K562 (cell line): ENCODE data around the gene GFI1. TPM values are rescaled to one million over a fixed set of nuclear protein-coding genes. Genes with fewer than 3 reads are reported as not detected.
A peak's percentile ranks its signal among the peaks of the same experiment; 100 is the strongest.

Source experiments
- ARID3A ChIP-seq: IDR thresholded peaks from 2 replicates; pipeline ENCODE4 v1.6.1; 2012; ENCODE audit warnings: low read depth, low read length, improper control_type of control experiment, borderline replicate concordance
- E2F3 ChIP-seq: fragments of 250-450 bp; sonication (Bioruptor Pico); IDR thresholded peaks from 2 replicates; pipeline ENCODE4 v1.4.0; 2020; ENCODE audit warnings: mild to moderate bottlenecking
- ELF4 ChIP-seq: fragments of 450-650 bp; formaldehyde crosslinking; IDR thresholded peaks from 2 replicates; pipeline ENCODE4 v1.4.0; 2022; ENCODE audit warnings: missing genetic modification characterization
- ETS1 ChIP-seq: conservative IDR thresholded peaks from 2 replicates; pipeline ENCODE4 v1.6.1; 2011; ENCODE audit warnings: low read depth, mild to moderate bottlenecking, low read length; ENCODE audit not compliant: control insufficient read depth
- FOSL1 ChIP-seq: fragments of 200-800 bp; sonication (Bioruptor generic); conservative IDR thresholded peaks from 2 replicates; pipeline ENCODE4 v1.6.1; 2016; ENCODE audit warnings: missing genetic modification characterization, missing compliant biosample characterization
- PKNOX1 ChIP-seq: fragments of 450-650 bp; IDR thresholded peaks from 2 replicates; pipeline ENCODE4 v1.6.1; 2016
- RBFOX2 ChIP-seq: fragments of 200-400 bp; formaldehyde crosslinking; IDR thresholded peaks from 2 replicates; pipeline ENCODE4 v1.6.1; 2017; ENCODE audit warnings: low read depth, mild to moderate bottlenecking, low read length, moderate library complexity
- SNIP1 ChIP-seq: fragments of 450-650 bp; IDR thresholded peaks from 2 replicates; pipeline ENCODE4 v1.7.1; 2017; ENCODE audit warnings: low read depth, mild to moderate bottlenecking
- SOX6 ChIP-seq: fragments of 450-650 bp; IDR thresholded peaks from 2 replicates; pipeline ENCODE4 v1.6.1; 2014; ENCODE audit warnings: mild to moderate bottlenecking
- polyA plus RNA-seq, 8 experiments: library from polyadenylated mRNA; depleted of rRNA in 4 of 8; stranded (reverse) in 5 of 8; unstranded in 3 of 8; fragments of >200 nt; fragmentation: Nextera tagmentation in 2 of 8; fragmentation: Illumina TruSeq in 1 of 8; extraction: Ambion mirVana in 2 of 8; extraction: Trizol in 1 of 8; gene quantifications; 2 replicates each; pipeline versions ENCODE4 v1.2.1 to v1.2.3, GENCODE V29; 2011 to 2014; ENCODE audit warnings: inconsistent platforms in 1 of 8, missing spikeins in 1 of 8
- total RNA-seq, 7 experiments: library from RNA; depleted of rRNA in 6 of 7; stranded (reverse); fragments of >200 nt in 6 of 7; fragmentation: Illumina TruSeq in 2 of 7; extraction: Trizol in 2 of 7; gene quantifications; 2 replicates each; pipeline versions ENCODE4 v1.2.1 to v1.2.3, GENCODE V29; 2011 to 2021; ENCODE audit warnings: low replicate concordance in 1 of 7
- TF ChIP-seq, protein P1 (sequence below), 2 experiments: fragments of 450-650 bp in 1 of 2; sonication (generic) in 1 of 2; formaldehyde crosslinking in 1 of 2; IDR thresholded peaks; 2 replicates each; pipeline versions ENCODE4 v1.7.1 to v1.9.0; 2016 to 2022; ENCODE audit warnings: inconsistent platforms in 1 of 2, mild to moderate bottlenecking in 1 of 2, missing genetic modification reagents in 1 of 2
- TF ChIP-seq, protein P2 (sequence below): fragments of 250-450 bp; sonication (Bioruptor Pico); IDR thresholded peaks from 2 replicates; pipeline ENCODE4 v1.4.0; 2020; ENCODE audit warnings: mild to moderate bottlenecking

Gene GFI1
- total and polyA plus RNA-seq, 9 of the 15 experiments (the other 6 are each of a cell fraction or from before 2014, with no cell fraction given) = 0.07 to 0.93 (median 0.46) TPM

DNA sequence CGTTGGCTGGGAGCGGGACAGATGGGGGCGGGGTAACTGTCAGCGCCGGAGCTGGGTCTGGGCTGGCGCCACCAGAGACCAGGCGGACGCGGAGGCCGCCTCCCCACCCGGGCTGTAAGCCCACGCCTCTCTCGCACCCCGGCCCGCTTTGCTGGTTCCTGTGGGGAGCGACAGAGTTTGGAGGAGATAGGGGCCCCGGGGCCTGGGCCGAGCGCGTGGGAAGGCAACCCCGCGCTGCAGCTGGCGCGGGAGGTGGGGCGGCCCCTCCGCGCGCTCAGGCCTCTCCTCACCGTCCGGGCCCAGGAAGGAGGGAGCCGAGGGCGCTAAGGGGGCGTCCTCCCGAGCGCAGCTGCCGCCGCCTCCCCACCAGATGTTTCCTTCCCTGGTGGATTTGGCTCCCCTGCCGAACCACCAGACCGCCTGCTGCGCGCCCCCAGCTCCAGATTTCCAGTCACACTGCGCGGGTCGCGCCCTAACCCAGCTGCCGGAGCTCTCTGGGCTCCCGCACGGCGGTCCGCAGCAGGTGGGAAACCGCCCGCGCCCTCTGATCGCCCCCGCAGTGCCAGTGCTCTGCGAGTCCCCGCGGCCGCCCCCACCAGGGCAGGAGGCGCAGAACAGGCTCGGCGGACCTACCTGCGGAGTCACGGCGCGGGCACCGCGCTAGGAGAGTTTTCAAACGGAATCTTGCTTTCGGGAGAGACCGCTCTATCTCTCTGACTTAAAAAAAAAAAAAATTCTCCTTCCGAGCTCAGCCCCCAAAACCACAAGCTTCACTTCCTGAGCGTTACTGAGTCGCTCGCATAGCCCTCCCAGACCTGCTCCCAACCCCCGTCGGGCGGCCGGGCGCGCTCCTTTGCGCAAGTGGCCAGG lies 1.1 kb downstream of the GFI1 start (continued):
- TF ChIP-seq, protein P1, sequence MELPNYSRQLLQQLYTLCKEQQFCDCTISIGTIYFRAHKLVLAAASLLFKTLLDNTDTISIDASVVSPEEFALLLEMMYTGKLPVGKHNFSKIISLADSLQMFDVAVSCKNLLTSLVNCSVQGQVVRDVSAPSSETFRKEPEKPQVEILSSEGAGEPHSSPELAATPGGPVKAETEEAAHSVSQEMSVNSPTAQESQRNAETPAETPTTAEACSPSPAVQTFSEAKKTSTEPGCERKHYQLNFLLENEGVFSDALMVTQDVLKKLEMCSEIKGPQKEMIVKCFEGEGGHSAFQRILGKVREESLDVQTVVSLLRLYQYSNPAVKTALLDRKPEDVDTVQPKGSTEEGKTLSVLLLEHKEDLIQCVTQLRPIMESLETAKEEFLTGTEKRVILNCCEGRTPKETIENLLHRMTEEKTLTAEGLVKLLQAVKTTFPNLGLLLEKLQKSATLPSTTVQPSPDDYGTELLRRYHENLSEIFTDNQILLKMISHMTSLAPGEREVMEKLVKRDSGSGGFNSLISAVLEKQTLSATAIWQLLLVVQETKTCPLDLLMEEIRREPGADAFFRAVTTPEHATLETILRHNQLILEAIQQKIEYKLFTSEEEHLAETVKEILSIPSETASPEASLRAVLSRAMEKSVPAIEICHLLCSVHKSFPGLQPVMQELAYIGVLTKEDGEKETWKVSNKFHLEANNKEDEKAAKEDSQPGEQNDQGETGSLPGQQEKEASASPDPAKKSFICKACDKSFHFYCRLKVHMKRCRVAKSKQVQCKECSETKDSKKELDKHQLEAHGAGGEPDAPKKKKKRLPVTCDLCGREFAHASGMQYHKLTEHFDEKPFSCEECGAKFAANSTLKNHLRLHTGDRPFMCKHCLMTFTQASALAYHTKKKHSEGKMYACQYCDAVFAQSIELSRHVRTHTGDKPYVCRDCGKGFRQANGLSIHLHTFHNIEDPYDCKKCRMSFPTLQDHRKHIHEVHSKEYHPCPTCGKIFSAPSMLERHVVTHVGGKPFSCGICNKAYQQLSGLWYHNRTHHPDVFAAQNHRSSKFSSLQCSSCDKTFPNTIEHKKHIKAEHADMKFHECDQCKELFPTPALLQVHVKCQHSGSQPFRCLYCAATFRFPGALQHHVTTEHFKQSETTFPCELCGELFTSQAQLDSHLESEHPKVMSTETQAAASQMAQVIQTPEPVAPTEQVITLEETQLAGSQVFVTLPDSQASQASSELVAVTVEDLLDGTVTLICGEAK (IDR thresholded peaks at IDR 0.05) = no peak
- TF ChIP-seq, protein P1 (CRISPR knock-in tag; IDR thresholded peaks at IDR 0.05) = no peak
- TF ChIP-seq ARID3A = no peak
- no peak for TF ChIP-seq ELF4
- no peak for TF ChIP-seq SNIP1
- no peak for TF ChIP-seq FOSL1 (tag)
- TF ChIP-seq ETS1 = 0 out of 2 replicates have a peak, but pooled peaks have one; percentile 16
- TF ChIP-seq RBFOX2 = peak; percentile 49
- TF ChIP-seq, protein P2, sequence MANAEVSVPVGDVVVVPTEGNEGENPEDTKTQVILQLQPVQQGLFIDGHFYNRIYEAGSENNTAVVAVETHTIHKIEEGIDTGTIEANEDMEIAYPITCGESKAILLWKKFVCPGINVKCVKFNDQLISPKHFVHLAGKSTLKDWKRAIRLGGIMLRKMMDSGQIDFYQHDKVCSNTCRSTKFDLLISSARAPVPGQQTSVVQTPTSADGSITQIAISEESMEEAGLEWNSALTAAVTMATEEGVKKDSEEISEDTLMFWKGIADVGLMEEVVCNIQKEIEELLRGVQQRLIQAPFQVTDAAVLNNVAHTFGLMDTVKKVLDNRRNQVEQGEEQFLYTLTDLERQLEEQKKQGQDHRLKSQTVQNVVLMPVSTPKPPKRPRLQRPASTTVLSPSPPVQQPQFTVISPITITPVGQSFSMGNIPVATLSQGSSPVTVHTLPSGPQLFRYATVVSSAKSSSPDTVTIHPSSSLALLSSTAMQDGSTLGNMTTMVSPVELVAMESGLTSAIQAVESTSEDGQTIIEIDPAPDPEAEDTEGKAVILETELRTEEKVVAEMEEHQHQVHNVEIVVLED (CRISPR knock-in tag) = no peak
- no peak for TF ChIP-seq SOX6
- TF ChIP-seq PKNOX1 = no peak
- no peak for TF ChIP-seq E2F3 (CRISPR knock-in tag)
